ENCODE results near the gene COL4A6.

DNA sequence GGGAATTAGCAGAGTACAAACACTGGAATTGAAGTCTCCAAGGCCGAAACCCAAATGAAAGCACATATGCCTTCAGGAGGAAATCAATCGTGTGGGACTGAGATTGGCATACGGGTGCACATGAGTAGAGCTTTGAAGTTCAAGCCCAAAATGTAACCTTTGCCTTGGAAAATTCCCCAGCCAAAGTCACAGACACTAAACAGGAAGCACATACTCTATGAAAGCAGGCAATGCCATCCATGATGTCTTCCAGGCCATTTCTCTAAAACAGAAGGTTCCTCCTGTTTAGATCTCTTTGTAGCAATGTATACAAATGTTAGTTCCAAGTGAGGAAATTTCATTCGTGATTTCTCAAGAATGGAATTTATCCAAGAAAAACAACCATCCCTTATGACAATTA is 162.5 kb downstream of the COL4A6 start:
- TF ChIP-seq, protein P1, sequence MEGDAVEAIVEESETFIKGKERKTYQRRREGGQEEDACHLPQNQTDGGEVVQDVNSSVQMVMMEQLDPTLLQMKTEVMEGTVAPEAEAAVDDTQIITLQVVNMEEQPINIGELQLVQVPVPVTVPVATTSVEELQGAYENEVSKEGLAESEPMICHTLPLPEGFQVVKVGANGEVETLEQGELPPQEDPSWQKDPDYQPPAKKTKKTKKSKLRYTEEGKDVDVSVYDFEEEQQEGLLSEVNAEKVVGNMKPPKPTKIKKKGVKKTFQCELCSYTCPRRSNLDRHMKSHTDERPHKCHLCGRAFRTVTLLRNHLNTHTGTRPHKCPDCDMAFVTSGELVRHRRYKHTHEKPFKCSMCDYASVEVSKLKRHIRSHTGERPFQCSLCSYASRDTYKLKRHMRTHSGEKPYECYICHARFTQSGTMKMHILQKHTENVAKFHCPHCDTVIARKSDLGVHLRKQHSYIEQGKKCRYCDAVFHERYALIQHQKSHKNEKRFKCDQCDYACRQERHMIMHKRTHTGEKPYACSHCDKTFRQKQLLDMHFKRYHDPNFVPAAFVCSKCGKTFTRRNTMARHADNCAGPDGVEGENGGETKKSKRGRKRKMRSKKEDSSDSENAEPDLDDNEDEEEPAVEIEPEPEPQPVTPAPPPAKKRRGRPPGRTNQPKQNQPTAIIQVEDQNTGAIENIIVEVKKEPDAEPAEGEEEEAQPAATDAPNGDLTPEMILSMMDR (conservative IDR thresholded peaks at IDR 0.05): no peak
- TF ChIP-seq ZFX (IDR thresholded peaks at IDR 0.05): no peak

Measured in C4-2B (cell line).